Midbrain (tissue), 1 donor: Measurements from ENCODE around the gene CLDN6.

ENCODE experiments used
- DNase-seq: peaks from one replicate; lab custom pipeline; 2025; lab: John Stamatoyannopoulos, UW

CLDN6 gene

DNA sequence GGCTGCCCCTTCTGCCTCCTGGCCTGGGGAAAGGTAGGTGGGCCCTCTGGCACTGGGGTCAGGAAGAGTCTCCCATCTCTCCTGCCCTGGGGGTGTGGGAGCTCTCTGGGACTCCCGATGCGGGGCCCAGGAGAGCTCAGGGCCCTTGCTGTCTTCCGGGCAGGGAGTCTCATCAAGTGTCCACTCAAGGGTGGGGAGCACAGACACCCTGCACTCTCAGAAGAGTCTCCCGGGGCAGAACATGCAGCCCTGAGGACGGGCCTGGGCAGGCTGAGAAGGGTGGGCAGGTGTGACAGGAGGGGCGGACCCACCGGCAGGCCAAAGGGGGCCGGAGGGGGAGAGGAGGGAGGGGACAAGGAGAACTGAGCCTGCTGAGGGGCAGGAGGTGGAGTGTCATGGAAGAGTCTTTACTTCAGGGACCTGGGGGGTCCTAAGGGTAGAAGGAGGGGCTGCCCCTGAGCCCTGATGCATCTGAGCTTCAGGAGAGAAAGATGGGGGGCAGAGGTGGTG, 29.3 kb downstream of the CLDN6 start:
- no peak for DNase-seq

DNA sequence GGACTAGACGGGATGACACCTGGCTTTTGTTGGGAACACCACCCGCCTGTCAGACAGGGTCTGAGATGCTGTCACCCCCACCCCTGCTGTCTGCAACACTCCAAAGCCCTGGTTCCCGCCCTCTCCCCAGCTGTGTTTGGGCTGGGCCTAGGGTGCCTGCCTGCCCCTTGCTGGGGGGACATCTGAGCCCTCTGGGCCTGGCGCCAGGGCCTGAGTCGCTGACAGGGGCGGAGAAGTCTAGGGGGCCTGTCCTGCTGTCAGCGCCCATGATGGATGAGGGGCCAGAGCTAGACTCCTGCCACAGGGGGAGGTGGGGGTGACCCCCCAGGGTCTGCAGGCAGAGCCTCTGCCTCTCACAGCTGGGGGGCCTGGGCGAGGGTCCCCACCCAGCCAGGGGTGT, 30.1 kb downstream of the CLDN6 start:
- DNase-seq = no peak

DNA sequence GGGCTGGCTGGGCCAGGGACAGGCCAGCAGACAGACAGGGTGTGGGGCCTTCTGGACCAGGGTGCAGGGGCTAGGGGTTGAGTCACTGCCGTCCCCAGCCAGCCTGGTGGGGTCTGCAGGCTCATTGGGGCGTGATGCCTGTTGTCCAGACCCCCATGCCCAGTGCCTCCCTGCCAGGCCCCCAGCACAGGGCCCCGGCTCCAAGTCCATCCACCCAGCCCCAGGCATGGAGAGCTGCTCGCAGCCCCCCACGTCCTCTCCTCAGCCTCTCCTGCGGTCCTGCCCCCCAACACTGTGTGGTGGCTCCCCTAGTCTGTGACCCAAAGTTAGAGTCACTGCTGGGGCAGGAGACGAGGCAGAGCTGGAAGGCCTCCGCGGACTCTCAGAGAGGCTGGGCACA, 30.7 kb downstream of the CLDN6 start:
- DNase-seq = no peak

DNA sequence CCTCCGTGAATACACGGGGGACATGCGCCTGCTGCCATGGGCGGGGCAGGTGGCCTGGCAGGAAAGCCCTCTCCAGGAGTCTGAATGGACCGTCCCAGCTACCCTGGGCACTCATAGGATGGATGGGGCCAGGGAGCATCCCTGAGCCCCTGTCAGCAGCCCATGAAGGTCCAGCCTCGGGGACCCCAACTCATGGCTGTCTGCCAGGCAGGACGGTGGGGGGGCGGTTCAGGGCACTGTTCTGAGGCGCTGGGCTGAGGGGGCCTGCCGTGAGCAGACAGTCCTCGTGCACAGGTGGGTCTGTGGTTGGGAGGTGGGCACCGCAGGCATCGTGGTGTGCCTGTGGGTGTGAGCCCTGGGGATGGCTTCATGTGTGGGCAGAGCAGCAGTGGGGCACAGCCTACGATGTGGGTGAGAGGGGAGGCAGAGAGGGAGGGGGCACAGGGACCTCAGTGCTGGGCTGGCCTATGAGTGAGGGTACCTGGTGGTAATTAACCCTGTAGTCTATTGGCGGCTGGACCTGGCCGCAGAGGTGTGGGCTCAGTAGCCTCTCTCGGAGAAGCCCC, 31.3 kb downstream of the CLDN6 start:
- DNase-seq = no peak

DNA sequence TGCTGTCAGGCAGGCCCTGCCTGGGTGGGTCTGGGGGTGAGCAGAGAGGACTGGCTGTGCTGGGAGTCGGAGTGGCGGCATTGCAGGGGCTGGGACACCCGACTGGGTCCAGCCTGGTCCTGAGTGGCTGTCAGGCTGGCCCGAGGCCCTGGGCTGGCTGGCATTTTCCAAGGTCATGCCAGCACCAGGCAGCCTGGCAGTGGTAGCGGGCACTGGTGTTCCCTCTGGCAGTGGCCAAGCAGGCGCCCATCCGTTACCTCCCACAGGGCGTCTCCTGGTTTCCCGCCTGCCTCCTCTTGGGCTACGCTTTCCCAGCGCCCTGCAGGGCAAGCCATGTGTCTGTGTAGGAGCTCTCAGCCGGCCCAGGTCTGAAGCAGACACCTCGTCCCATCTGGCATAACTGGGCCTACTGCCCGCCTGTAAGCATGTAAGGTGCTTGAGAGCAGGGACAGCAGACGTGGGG, 32.1 kb downstream of the CLDN6 start:
- no peak for DNase-seq

DNA sequence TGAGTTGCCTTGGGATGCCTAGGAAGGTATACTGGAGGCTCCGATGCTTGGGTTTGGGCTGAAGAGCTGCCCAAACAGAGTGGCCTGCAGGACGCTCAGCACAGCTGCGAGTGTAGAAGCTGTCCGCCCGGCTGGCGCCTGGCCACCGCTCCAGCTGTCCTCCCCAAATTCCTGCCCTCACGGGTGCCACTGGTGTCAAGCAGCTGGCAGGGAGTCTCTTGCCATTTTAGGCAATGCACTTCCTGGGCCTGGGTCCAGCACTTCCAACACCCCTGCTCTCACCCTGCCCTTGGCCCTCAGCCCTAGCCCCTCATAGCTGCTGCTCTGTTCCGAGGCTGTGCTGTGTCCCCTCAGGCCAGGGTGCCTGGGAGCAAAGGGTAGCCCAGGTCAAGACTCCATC, 32.5 kb downstream of the CLDN6 start:
- no peak for DNase-seq

DNA sequence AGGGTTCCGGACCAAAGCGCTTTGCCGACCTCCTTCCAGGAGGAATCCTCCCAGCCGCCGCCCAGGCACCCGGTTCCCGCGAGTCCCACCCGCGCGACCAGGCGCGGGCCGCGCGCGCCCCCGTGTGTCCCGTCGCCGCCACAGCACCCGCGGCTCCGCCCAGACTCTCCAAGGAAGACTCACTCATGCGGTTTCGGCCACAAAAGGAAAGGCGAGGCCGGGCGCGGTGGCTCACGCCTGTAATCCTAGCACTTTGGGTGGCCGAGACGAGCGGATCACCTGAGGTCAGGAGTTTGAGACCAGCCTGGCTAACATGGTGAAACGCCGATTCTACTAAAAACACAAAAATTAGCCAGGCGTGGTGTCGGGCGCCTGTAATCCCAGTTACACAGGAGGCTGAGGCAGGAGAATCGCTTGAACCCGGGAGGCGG, 34.3 kb downstream of the CLDN6 start:
- DNase-seq = peak; percentile 61

DNA sequence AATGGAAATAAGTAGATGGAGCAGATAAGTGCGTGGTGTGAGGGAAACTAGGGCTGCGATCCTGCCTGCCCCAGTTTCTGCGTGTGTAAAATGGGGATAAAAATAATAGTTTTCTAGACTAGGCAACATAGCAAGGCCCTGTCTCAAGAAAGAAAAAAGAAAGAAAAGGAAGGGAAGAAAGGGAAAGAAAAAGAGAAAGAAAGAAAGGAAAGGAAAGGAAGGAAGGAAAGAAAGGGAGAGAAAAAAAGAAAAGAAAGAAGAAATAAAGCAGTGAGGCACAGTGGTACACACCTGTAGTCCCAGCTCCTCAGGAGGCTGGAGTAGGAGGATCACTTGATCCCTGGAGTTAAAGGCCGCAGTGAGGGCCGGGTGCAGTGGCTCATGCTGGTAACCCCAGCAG, 35.6 kb downstream of the CLDN6 start:
- DNase-seq = no peak

DNA sequence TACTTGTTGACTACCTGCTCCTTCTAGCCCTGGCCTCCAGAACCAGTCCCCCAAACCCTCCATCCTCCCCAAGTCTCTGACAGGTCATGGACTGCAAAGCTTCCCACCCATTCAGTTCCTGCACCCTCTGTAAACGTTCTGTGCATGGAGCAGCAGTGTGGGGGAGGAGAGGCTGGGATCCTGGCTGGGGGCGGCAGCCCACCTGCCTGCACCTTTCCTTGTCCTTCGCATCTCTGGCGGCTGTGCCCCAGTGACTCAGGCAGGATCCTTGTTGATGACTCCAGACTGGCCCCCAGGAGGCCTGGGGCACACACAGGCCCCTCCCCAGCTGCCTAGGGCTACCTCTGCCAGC, 36.1 kb downstream of the CLDN6 start:
- DNase-seq = no peak

DNA sequence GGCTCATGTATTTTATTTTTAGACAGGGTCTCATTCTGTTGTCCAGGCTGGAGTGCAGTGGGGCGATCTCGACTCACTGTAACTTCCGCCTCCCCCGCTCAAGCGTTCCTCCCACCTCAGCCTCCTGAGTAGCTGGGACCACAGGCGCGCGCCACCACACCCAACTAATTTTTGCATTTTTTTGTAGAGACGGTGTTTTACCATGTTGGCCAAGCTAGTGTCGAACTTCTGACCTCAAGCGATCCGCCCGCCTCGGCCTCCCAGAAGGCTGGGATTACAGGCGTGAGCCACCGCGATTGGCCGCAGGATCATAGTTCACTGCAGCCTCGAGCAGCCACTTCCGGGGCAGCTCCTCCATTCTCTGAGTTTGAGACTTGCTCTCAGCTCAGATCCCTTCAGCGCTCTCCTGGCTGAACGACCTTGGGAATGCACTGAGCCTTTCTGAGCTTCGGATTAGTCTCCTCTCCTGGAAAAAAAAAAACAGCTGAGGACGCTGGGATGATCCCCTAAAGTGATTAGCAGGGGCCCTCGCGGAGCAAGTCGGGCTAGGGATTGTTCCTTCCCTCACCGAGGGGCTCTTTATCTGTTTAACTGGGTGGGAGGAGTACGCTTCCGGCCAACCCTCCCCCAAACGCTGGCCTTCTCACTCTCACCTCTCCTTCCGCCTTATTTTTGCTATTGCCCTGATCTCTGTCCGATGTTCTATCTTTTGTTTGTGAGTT, 36.6 kb downstream of the CLDN6 start:
- no peak for DNase-seq

DNA sequence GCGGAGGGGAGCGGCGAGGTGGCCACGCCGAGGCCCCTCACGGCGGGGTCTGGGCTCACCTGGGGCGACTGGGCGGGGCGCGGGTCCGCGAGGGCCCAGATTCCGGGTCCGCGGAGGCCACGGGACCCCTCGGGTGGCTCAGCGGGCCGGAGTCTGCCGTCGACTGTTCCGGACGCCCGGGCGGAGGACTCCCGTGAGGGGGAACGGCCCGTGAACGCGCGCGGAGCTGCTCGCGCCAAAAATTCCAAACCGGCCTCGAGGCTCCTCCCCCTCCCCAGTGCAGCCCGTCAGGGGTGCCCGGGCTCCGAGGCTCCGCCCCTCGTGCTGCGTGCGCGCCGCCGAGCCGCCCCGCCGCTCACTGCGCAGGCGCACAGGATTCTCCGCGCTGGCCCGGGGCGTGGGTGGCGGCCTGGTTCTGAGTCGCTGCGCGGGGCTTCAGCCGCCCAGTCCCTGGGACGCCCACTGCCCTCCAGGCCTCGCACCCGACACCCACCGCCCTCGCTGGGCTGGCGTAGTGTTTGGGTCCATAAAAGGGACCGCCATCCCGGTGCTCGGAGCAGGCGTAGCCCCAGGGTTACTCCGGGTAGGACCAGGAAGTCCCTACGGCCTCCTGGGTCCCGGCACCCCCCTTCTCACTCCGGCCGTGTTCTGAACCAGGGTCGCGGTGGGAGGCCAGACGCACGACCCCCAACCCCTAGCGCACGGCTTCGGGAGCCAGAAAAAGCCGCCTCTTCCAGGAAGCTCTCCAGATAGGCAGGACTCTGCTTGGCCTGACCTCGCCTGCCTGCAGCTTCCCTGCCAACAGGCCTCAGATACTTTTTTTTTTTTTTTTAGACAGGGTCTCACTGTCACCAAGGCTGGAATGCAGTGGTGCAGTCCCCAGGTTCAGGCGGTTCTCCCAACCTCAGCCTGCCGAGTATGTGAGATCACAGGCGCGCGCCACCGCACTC, 37.5 kb downstream of the CLDN6 start, which contains the start of gene PKMYT1:
Gene PKMYT1 (minus strand): TSS at position 220 of the 950 bp plus-strand sequence. CDS start 789 bp downstream, outside the sequence.
- peak; percentile 89 for DNase-seq

DNA sequence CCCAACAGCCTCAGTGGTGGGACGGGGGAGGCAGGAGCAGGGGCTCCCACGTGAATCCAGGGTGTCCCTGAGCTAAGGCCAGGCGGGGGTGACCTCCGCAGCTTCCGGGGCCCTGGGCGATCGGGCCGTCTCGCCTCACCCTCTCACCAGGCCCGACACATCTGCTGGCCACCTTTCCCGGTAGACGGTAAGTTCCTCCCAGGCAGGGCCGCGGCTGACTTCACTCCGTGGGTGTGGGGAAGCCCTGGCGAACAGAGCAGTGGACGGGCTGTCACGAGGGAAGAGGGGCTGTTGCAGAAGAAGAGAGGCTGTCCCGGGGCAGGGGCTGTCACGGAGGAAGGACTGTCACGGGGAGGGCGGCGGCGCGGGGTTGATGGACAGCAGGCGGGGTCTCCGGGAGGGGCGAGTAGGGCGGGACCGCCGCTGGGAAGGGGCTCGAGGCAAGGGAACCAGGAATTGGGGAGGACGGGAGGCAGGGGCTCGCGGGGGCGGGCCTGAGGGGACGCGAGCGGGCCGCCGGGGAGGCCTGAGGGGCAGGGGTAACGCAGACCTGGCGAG, 38.2 kb downstream of the CLDN6 start:
- no peak for DNase-seq

DNA sequence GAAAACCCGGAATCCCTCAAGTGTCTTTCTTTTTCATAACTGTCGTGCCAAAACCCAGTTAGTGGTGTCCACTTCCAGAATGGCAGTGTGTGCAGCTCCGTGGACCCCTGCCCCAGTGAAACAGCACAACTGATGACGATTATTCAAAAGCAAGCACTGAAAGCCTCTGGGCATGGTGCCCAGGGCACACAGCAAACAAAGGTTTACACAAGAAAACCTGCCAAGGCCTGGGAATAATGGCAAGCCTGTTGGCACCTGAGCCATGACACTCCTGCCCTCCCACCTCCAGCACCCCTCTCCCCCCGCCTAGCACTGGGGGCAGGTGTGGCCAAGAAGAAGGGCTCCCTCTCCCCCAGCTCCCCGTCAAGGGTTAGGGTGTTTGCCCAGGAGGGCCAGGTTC, 40.5 kb downstream of the CLDN6 start:
- peak; percentile 41 for DNase-seq

DNA sequence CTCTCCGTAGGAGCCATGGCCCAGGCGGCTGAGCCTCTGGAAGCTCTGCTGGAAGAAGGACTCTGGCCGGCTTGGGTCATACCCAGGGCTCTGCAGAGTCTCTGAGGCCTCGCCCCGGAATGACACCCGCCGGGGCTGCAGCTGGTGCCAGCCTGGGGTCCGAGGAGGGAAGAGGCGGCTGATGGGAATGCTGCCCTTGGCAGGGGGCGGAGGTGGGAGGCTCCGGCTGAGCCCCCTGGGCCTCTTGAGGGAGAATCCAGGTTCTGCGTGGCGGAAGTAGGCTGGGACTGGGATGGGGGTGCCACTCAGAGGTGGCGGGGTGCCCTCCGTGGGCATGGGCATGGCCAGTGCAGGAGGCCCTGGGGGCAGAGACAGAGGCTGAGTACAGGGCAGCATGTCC, 41.3 kb downstream of the CLDN6 start:
- no peak for DNase-seq

DNA sequence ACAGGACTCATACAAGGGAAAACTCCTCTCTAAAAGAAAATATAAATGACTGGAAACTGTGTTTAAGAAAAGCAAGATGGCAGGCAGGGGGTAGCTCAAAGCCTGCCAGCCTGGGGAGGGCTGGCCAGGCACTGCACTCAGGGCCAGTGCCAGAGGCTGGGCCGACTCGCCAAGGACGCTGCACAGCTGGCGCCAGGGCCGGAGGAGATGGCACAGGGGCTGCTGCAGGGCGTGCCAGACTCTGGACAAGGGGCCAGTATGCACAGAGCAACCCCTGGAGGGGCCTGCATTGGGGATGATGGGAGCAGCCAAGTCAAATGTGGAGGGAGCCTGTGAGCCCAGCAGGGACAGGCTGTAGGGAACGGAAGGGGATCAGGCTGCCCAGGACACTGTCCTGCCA, 41.8 kb downstream of the CLDN6 start:
- peak; percentile 18 for DNase-seq

DNA sequence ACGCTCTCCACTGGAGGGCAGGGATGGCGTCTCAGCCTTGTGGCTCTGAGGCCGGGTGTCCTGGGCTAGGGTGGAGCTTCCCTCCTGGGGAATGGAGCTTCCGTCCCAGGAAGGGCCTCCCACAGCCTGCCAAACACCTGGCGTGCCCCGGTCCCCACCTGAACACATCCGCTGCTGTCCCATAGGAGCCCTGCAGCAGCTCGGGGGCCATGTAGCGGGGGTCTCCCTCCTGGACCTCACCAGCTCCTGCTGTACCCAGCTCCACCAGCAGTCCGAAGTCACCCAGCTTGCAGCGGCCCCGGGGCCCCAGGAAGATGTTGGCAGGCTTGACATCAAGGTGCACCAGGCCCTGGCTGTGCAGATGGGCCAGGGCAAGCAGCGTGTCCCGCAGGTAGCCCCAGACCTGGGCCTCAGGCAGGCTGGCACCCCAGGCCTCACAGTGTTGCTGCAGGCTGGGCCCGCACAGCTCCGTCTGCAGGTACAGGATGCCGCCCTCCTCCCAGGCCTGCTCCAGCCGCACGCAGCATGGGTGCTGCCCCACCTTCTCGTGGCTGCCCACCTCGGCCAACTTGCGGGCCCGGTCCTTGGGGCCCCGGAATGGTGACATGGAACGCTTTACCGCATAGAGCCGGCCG, 42.7 kb downstream of the CLDN6 start:
- no peak for DNase-seq

DNA sequence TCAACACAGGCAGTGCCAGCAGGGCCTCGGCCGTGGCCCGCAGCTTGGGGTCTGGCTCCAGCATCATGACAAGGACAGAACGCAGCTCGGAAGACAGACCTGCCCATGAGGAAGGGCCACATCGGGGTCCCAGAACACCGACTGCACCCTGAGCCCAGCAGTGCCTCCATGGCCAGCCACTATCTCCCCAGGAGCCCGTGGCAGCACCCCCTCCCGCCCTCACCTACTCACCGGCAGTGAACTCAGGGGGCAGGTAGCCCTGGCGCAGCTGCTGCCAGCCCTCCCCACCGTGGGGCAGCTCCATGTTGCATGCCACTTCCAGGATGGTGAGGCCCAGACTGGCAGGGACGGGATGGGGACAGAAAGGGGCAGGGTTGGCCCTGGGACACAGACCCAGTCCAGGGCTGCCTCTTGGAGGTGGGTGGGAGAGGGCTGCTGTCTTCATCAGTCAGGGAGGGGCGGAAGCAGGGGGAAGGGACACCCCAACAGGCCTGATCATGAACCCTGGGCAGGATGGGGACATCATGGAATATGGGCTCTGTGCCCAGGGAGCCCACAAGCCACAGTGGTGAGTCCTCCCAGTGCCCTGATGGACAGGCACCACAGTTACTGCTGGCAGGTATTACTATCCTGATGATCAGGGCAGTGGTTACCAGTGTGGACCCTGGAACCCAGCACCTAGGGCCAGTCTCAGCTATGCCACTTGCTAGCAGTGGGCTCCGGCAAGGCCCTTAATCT, 43.5 kb downstream of the CLDN6 start:
- DNase-seq = no peak

DNA sequence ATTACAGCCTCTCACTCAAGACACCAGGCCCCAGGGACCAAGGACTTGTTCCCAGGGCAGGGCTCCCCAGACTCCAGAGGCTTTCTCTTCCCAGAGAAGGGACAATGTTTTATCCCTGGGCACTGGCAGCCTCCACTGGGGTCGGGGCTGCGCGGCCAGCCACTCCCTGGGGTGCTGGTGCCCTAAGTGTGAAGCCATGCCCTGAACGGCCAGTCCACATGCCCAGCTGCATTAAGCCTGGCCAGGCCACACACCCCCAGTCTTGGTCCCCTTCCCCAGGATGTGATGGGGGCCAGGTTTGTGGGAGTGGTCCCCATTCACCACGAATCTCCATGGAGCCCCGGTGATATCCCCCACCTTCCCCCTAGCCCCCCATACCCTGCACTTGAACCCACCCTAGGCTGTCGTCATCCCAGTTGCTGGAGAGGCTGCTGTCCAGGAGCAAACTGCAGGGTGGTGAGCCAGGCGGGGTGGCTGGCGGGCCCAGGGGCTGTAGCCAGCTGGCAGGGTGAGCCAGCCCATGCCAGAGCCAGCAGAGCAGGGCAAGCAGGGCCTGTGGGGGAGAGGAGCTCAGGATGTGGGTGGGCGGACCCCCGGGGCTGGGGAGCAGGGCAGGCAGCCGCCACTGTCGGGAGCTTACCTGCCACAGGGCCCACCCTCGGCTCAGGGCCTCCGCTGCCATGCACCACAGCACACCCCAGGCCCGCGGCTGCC, 44.2 kb downstream of the CLDN6 start:
- peak; percentile 37 for DNase-seq

DNA sequence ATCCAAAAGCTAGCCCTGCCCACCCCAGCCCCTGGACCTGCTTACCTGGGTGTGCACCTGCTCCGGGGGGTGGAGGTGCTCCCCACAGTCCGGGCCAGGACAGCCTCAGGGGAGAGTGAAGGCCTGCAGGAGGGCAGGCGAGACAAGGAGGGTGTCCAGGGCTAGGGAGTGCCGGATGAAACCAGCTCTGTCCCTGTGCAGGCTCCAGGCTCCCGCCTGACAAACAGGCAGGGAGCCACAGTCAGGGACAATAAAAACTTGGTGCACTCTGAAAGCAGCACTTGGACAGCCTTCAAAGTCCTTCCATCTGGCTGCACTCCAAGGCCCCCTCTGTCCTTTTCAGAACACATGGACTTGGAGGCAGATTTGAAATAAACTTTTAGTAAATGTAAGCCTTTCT, 44.9 kb downstream of the CLDN6 start:
- DNase-seq = peak; percentile 69
